Hematopoietic multipotent progenitor cell treated with erythropoietin and hydrocortisone succinate and interleukin-3 and kit ligand, for 8 days (in vitro differentiated cells): ENCODE results near the gene IL1F10.

ENCODE experiments used
- DNase-seq: peaks from one replicate; pipeline ENCODE4 v3.0.0-alpha.2; 2015

Gene IL1F10

DNA sequence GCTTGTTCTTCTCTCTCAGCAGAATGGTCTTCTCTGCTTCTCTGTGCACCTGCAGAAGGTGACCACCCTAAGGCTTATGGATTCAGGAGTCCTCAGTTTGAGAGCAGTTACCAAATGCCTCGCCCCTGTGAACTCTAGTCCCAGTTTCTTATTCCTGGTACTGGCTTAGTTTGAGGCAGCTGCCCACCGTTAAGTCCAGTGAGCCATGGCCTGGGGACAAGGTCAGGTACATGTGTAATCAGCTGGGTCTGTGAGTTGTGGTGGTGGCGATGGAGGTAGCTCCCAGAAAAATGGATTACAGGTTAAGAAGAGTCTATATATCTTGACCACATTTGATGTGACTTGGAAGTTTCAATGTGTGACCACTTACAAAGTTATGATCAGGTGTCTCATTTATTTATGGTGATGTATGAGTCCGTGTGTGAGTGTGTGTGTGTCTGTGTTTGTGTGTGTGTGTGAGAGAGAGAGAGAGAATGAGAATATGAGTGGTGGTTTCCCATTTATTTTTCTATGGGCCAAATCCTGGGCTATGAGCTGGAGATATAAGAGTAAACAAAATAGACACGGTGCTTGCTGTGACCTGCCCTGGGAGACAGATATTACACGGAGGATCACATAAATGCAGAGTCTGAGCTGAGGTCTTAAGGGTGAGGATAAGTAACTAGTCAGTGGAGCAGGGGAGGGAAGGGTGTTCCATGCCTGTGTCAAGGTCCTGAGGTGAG is 46.6 kb downstream of the IL1F10 start:
- no peak for DNase-seq

DNA sequence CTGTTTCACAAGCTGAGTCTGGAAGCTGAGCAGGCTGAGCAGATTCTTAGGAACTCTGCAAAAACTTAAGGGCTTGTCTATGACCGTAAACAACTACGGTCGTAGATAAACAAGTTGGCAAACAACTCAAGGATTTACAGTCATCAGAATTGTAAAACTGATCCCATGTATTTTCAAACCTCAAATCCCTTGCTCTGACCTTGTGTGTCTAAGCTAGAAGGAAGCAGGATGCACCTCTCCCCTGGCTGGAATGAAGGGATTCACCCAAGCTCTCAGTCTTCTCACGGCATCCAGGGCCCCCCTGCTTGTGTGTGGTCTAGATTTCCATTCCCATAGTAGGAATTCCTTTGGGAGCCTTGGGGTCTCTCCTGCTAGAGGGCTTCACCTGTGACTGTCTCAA is 47.2 kb downstream of the IL1F10 start:
- DNase-seq = no peak

- peak; percentile 29 for DNase-seq
Measured at GRCh38 chr2:113116100-113116958, 48.6 kb downstream of the IL1F10 start.

- peak; percentile 98 for DNase-seq
Measured at GRCh38 chr2:113117541-113118262, 49.9 kb downstream of the IL1F10 start.

GRCh38 chr2:113118263-113118657 is 50.5 kb downstream of the IL1F10 start:
- peak; percentile 91 for DNase-seq

DNA sequence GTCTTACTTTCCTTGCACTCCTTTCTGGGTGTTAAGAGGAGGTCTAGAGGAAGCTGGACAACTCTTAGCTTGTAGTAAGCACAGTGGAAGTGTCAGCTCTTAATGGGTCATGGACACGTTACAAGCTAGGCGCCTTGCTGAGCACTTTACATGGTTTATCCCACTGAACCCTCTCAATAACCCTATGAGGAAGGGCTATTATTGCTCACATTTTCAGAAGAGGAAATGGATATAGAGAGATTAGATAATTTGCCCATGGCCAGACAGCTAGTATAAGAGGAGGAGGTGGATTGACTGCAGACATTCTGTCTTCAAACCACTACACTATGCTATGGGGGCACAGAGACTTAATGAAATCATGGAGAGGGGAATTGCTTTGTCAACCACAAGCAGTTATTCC is 51.3 kb downstream of the IL1F10 start:
- peak; percentile 37 for DNase-seq

DNA sequence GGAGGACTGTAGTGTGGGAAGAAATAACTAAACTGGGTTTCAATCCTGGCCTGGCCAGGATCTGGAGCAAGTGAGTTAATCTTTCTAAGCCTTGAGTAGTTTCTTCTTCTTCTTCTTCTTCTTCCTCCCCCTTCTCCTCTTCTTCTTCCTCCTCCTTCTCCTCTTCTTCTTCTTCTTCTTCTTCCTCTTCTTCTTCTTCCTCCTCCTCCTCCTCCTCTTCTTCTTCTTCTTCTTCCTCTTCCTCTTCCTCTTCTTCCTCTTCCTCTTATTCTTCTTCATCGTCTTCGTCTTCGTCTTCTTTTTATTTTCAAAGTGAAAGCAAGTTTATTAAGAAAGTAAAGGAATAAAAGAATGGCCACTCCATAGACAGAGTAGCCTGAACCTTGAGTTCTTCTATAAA is 53.1 kb downstream of the IL1F10 start:
- DNase-seq = no peak

DNA sequence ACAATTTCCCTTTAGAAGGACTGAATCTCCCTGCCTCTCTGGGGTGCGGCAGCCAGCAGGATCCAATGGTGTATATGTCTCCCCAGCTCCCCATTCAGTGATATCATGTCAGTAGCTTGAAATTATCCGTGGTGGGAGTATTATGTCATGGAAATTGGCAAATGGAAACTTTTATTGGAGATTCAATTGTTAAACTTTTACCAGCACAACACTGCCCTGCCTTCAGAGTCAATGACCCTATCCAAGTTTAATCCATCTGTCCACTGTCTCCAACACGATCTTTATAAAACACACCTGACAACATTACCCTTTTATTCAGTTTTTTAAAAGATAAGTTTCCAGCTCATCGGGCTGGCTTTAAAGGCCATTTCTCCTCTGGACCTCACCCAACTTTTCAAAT is 54.6 kb downstream of the IL1F10 start:
- DNase-seq = no peak

GRCh38 chr2:113123726-113124125 is 56.0 kb downstream of the IL1F10 start:
- DNase-seq = no peak

GRCh38 chr2:113124181-113124961 is 56.6 kb downstream of the IL1F10 start:
- peak; percentile 35 for DNase-seq
